SK-N-SH (cell line): ENCODE data around the gene BABAM2.

ENCODE experiments used
- EP300 ChIP-seq, 2 experiments: IDR thresholded peaks; 2 replicates each; pipeline versions ENCODE4 v1.4.0 to v1.6.1; 2012; ENCODE audit warnings: borderline replicate concordance in 1 of 2, low read depth in 1 of 2, low read length in 1 of 2
- TF ChIP-seq, protein P1 (sequence below): fragments of 200-600 bp; sonication (generic); IDR thresholded peaks from 2 replicates; pipeline ENCODE4 v1.6.1; 2017; ENCODE audit warnings: antibody characterized with exemption, mild to moderate bottlenecking, moderate library complexity

DNA sequence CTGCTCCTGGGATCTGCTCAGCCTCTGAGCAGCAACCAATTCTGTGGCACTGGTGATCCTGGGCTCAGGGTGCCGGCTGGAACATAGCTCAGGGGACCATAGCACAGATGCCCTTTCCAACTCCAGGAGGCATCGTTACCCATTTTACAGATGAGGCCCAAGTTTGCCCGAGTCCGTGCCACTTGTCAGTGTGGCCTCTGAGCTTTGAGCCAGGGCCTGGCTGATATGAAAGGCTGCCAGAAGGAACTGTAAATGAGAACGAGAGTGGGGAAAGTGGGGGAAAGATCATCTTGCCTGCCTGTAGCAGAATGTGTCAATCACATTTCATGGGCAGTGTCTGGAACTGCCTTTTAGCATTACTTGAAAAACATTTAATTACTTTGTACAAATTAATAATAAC lies 478.8 kb downstream of the BABAM2 start:
- TF ChIP-seq, protein P1, sequence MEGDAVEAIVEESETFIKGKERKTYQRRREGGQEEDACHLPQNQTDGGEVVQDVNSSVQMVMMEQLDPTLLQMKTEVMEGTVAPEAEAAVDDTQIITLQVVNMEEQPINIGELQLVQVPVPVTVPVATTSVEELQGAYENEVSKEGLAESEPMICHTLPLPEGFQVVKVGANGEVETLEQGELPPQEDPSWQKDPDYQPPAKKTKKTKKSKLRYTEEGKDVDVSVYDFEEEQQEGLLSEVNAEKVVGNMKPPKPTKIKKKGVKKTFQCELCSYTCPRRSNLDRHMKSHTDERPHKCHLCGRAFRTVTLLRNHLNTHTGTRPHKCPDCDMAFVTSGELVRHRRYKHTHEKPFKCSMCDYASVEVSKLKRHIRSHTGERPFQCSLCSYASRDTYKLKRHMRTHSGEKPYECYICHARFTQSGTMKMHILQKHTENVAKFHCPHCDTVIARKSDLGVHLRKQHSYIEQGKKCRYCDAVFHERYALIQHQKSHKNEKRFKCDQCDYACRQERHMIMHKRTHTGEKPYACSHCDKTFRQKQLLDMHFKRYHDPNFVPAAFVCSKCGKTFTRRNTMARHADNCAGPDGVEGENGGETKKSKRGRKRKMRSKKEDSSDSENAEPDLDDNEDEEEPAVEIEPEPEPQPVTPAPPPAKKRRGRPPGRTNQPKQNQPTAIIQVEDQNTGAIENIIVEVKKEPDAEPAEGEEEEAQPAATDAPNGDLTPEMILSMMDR, result no peak
- no peak for TF ChIP-seq EP300 (IDR thresholded peaks at IDR 0.05; ENCODE audit: borderline replicate concordance in 1 of 2, low read depth in 1 of 2, low read length in 1 of 2)
